HG02763 (cell line): ENCODE results near the gene EDAR.

ENCODE experiments used
- ATAC-seq: cut with Tn5 transposase; IDR thresholded peaks from one replicate; pipeline ENCODE4 v1.9.1; 2021; ENCODE audit warnings: mild to moderate bottlenecking, moderate library complexity; ENCODE audit not compliant: unreplicated experiment

Gene EDAR

GRCh38 chr2:108942231-108942825, 46.7 kb downstream of the EDAR start:
- ATAC-seq: no peak

GRCh38 chr2:108941767-108942166, 47.3 kb downstream of the EDAR start:
- ATAC-seq: no peak

- ATAC-seq: no peak
Observed at GRCh38 chr2:108941161-108941665, 47.8 kb downstream of the EDAR start.

- ATAC-seq: no peak
Observed at GRCh38 chr2:108940156-108940555, 48.9 kb downstream of the EDAR start.

GRCh38 chr2:108938077-108938710, 50.8 kb downstream of the EDAR start:
- ATAC-seq: no peak

GRCh38 chr2:108937367-108938017, 51.5 kb downstream of the EDAR start:
- no peak for ATAC-seq

GRCh38 chr2:108936866-108937265, 52.2 kb downstream of the EDAR start:
- no peak for ATAC-seq

- ATAC-seq: no peak
Observed at GRCh38 chr2:108936076-108936864, 52.8 kb downstream of the EDAR start.

GRCh38 chr2:108935271-108935741, 53.7 kb downstream of the EDAR start:
- ATAC-seq: no peak

- ATAC-seq: no peak
Observed at GRCh38 chr2:108934583-108935245, 54.3 kb downstream of the EDAR start.

- ATAC-seq: no peak
Observed at GRCh38 chr2:108934151-108934550, 54.9 kb downstream of the EDAR start.

- no peak for ATAC-seq
Observed at GRCh38 chr2:108933691-108934117, 55.3 kb downstream of the EDAR start.

GRCh38 chr2:108932736-108933332, 56.2 kb downstream of the EDAR start:
- no peak for ATAC-seq

- no peak for ATAC-seq
Observed at GRCh38 chr2:108931372-108931771, 57.6 kb downstream of the EDAR start.

GRCh38 chr2:108929807-108930425, 59.1 kb downstream of the EDAR start:
- no peak for ATAC-seq

- ATAC-seq: no peak
Observed at GRCh38 chr2:108928660-108929377, 60.2 kb downstream of the EDAR start.

- ATAC-seq: no peak
Observed at GRCh38 chr2:108927936-108928659, 60.9 kb downstream of the EDAR start.

GRCh38 chr2:108927405-108927804, 61.6 kb downstream of the EDAR start:
- ATAC-seq: no peak
